NCI-H460 (cell line): ENCODE data around the gene MED17. TPM values are rescaled to one million over a fixed set of nuclear protein-coding genes. Genes with fewer than 3 reads are reported as not detected.
"Not testable (repeated sequence)": the region's sequence is repeated elsewhere in the genome, so short reads cannot be mapped to it uniquely, and the experiment has no call there.

Experiments
- DNase-seq: peaks from one replicate; pipeline ENCODE4 v3.0.0-alpha.2; 2016; ENCODE audit warnings: low read depth; ENCODE audit errors: extremely low read depth
- total RNA-seq: library from RNA; depleted of rRNA; stranded (reverse); fragments of >200 nt; shearing (Covaris generic); gene quantifications from 2 replicates; pipeline ENCODE4 v1.2.3, GENCODE V29; 2014

The MED17 gene
- total RNA-seq, 1 experiment from 2014 or later, result 32.2 TPM

- DNase-seq, result no peak
Observed at GRCh38 chr11:93757301-93757700, 26.8 kb upstream of the MED17 start.

- DNase-seq, result no peak
Observed at GRCh38 chr11:93757924-93758865, 25.9 kb upstream of the MED17 start.

- DNase-seq, result not testable (repeated sequence)
Observed at GRCh38 chr11:93759123-93759522, 25.0 kb upstream of the MED17 start.

DNA sequence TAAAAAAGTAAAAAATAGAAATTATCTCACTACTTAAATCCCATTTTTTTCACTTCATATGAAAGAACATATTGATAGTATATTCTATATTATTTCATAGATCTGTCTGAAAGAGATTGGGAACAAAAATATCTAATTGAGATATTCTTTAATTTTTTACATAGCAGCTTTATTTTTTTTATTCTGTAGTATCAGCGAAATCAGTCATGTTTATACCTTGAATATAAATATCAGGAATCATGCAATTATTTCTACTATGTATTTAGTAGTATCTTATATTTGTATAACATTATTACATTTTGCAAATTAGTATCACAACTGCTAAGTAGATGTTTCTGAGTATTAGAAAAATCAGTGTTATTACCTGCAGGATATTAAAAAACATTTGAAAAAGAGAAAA lies 22.2 kb upstream of the MED17 start:
- no peak for DNase-seq

DNA sequence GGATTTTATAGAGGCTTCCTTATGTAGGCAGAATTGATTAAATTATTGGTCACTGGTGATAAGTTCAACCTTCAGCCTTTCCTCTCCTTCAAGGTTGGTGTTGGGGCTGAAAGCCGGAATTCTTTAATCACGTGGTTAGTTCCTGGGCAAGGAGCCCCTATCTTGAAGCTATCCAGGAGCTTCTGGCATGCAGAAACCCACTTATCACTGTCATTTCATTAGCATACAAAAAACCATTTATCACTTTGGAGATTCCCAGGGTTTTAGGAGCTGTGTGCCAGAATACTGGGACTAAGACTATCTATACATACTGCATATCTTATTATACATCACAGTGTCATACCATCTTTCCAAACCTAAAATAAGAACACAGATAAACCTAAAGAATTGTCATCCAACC lies 18.5 kb upstream of the MED17 start:
- DNase-seq, result no peak

GRCh38 chr11:93766504-93766903 lies 17.6 kb upstream of the MED17 start:
- DNase-seq, result no peak

DNA sequence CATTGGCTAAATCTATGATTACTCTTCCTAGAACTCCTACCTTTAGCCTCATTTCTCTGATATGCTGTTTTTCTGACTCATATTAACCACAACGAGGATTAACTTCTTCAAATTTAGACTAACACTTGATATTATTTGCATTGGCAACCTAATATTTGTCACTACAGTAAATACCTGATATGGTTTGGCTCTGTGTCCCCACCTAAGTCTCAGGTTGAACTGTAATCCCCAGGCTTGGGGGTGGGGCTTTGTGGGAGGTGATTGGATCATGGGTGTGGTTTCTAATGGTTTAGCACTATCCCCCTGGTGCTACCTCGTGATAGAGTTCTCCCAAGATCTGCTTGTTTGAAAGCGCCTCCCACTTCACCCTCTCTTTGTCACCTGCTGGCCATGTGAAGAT lies 17.1 kb upstream of the MED17 start:
- DNase-seq, result no peak

DNA sequence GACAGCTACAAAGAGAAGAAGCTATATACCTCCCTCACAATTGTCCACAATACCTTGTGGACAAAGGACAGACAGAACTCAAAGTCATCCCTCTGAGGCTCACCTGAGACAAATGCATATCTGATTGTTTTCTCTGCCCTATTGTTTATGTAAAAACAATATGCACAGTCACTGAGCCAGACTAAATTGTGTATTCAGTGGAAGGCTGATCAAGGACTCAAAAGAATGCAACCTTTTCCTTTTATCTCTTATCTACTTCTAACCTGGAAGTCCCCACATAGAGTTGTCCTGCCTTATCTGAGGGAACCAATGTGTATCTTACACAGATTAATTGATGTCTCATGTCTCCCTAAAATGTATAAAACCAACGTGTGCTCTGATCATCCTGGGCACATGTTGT lies 13.9 kb upstream of the MED17 start:
- DNase-seq, result no peak

DNA sequence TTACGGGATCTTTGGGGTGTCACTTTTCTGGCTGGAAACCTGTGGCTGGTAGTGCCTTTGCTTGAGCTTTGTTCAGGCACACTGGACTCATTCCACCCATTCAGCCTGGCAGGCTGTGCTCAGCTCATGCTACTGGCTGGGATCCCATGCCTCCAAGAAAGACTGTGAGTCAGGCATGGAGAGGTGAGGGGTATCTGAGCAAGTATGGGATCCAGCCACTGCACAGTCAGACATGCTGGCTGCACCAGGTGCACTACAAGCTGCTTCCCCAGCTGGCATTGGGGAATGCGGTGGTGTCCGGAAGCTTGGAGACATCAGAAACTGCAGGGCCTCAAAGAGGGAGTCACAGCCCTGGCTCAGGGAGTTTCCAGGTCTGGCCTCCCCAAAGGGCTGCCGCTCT lies 12.0 kb upstream of the MED17 start:
- no peak for DNase-seq

DNA sequence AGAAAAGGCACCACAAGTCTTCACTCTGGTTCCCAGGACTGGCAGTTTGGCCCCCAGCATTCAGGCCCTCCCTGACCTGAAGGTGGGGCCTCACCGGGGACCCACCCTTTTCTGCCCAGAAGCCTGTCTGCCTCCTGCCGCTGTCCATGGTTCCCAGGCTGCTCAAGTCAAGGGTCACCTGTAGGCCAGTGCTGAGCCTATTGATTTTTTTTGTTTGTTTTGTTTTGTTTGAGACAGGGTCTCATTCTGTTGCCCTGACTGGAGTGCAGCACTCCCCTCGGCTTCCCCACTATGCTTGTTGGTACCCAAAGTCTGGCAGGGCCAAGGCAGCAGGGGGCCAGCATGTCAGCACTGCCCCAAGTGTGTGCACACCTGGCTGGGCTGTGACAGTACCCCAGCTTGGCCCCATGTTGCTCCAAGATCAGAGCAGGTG lies 11.0 kb upstream of the MED17 start:
- DNase-seq, result no peak

DNA sequence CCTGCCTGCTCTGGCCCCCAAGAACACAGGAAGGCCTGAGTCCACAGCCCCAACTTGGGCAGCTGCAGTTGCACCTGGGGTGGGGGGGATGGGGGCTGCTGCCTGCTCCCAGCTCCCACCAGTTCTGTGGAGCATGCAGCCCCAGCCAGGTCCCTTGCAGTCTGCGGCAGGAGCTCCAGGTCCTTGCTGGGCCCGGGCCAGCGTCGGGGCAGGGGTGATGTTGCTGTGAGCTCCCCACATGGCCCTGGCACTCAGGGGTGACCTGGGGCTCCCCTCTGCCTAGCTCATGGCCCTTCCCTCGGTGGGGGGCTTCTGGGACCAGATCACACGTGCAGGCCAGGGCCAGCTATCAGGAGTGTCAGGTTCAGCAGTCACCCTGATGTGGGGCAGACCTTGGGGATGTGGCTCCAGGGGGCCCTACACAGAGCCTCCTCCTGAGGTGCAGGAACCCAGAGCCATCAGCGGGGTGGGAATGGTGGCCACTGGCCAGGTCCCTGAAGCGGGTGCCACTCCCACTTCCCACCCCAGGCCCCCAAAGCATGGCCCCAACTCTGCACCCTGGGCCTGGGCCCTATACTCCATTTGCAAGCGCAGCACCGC lies 10.4 kb upstream of the MED17 start:
- no peak for DNase-seq

GRCh38 chr11:93774560-93774959 lies 9.5 kb upstream of the MED17 start:
- DNase-seq, result not testable (repeated sequence)

DNA sequence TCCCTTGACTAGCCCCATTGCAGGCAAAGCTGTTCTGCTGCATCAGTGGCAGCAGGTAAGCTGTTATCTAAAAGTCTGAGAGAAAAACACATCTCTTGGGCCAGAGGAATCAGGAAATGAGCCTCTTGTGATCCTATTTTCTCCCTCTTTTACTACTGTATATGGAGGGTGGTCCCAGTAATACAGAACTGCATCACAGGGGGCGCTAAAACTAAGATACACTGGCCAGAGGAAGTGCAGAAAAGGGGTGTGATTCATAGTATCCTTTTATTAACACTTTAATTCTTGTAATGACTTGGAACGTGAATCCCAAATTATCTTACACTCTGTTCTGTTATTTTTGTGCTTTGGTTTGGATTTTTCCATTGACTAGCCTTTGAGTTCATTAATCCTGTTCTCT lies 8.8 kb upstream of the MED17 start:
- no peak for DNase-seq

DNA sequence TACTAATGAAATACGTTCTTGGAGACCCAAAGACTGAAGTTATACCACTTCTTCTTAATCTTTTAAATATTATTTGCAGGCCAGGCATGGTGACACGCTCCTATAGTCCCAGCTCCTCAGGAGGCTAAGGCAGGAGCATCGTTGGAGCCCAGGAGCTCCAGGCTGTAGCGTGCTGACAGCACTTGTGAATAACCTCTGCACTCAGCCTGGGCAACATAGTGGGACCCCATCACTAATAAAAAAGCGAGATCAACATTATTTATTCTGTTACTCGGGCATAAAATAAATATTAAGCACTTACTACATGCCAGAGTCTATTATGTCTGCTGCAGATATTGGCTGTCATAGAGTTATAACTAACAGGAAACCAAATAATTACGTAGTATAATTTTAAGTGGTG lies 720 bp upstream of the MED17 start:
- no peak for DNase-seq

DNA sequence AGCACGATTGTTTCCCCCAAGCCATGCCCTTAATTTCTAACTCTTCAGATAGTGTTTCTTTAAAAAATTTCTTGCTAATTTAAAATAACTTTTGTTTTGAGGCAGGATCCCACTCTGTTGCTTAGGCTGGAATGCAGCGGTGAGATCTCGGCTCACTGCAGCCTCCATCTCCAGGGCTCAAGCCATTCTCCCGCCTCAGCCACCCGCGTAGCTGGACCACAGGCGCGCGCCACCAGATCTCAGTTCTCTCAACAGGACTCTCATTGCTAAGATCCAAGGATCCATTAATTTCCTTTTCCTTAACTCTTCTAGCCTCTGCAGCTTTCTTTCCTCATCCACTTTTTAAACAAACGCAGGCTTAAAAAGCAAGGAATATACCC lies 327 bp upstream of the MED17 start:
- DNase-seq, result no peak

- no peak for DNase-seq
Observed at GRCh38 chr11:93784935-93785360, 866 bp downstream of the MED17 start.

DNA sequence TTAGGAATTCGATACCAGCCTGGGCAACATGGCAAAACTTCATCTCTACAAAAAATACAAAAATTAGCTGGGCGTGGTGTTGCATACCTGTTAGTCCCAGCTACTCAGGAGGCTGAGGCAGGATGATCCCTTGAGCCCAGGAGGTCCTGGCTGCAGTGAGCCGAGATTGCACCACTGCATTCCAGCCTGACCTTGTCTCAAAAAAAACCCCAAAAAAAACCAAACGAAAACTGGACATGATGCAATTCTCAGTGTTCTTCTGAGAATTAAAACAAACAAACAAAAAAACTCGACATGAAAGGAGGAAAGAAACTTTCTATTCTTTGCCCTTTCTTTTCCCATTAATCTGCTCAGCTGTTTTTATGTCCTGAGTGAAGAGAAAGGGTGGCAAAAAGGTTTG lies 7.4 kb downstream of the MED17 start:
- no peak for DNase-seq

DNA sequence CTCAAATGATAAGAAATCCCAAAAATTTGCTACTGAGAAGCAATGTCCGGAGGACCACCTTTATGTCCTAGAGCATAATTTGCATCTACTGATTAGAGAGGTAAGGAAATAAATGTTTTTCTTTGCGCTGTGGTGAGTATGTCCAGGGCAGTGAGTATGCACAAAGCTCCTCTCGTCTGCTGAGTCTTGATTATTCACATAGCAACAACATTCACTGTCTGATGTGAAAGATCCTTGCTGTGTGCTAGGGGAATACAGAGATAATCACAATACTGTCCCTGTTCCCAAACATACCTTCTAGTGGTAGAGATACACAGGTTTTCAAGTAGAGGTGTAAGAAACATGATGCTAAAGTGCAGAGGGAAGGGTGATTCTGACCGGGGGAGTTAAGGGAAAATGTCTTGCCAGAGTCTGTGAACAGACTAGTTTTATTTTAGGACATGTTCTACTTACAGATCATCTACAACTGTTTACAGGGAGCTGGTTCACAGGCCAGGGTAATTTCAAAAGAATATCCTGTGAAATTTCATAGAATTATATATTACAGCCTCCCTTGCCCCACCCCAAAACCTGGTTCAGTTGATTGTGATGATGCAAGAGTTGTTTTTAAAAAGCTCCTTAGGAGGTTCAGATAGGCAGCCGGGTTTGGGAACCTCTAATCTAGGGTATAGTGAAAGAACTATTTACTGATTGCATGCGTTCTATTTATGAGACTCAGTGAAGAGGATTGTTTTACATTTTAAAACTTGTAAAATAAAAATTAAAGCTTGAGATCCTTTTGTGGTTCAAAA lies 12.6 kb downstream of the MED17 start:
- DNase-seq, result no peak

DNA sequence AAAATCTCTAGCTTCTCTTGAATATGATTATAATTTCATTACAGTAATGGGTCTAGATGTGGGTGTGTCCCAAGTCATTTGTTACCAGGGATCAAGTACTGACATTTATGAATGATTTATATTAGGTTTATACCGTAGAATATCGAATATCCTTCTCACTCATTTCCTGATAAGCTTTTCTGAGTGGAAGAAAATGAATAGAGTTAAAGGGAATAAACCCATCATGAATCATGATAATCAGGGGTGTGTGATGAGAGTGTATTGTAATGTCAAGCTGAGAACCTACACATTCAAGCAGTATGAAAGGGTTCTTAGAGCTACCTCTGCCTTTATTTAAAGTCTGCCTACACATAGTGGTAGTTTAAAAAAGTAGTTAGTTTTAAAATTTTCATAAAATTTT lies 17.3 kb downstream of the MED17 start:
- no peak for DNase-seq

GRCh38 chr11:93804879-93805278 lies 20.8 kb downstream of the MED17 start:
- no peak for DNase-seq

- no peak for DNase-seq
Observed at GRCh38 chr11:93807980-93808379, 23.9 kb downstream of the MED17 start.
